Mammary epithelial cell (primary cell): Measurements from ENCODE around the gene SRC.

Experiments
- CTCF ChIP-seq, 2 donors: IDR thresholded peaks in 1 of 2; conservative IDR thresholded peaks in 1 of 2; 2 replicates each; pipeline ENCODE4 v1.5.1; 2011 to 2012; ENCODE audit warnings: inconsistent platforms in 2 of 2, low read length in 2 of 2, mild to moderate bottlenecking in 2 of 2, control low read depth in 1 of 2, low read depth in 1 of 2; ENCODE audit not compliant: insufficient read depth in 1 of 2; ENCODE audit errors: extremely low read depth in 1 of 2
- EZH2 ChIP-seq: IDR thresholded peaks from 2 replicates; pipeline ENCODE4 v1.6.1; 2012; ENCODE audit warnings: low read length, inconsistent platforms, borderline replicate concordance

GRCh38 chr20:37347347-37347823 lies 1.4 kb downstream of the SRC start:
- no peak for TF ChIP-seq CTCF (conservative IDR thresholded peaks at IDR 0.05 in 1 of 2, IDR thresholded peaks at IDR 0.05 in 1 of 2; ENCODE audit: extremely low read depth in 1 of 2, insufficient read depth in 1 of 2, low read depth in 1 of 2, low read length in 2 of 2)
- TF ChIP-seq EZH2 = no peak
